ENCODE results near the gene SEMA3D. TPM values are rescaled to one million over a fixed set of nuclear protein-coding genes. Genes with fewer than 3 reads are reported as not detected.

SEMA3D gene
- total and polyA plus RNA-seq, 2 of the 13 experiments (the other 11 are each of a cell fraction or from before 2014, with no cell fraction given) = 0.07 TPM; not detected in 1

DNA sequence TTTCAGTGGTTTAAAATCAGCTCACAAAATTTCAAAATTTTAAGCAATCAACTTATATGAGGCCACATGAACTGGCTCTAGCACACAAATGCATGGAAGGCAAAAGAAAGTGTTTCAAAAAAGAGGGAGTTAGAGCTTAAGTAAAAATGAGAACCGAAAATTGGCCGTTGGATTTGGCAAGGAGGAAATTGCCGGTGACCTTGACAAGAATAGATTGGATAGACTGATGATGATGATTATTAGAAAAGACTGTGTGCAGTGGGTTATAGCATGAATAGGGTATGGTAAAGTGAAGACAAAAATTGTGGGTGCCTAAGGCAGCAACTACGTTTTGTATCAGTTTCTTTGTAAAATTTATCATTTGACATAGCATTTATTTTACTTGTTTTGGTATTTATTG is 175.7 kb downstream of the SEMA3D start:
- Histone ChIP-seq H3K27me3 (ENCODE audit: control insufficient read depth in 1 of 2, insufficient read depth in 2 of 2, low read length in 2 of 2) (no peaks in the 10 kb centered on the region), H3K27ac (ENCODE audit: extremely low read length, insufficient read depth, low read length) (no peak overlapping the region), H3K9me3 (ENCODE audit: low read length) (no peaks in the 10 kb centered on the region), H3K4me2 (ENCODE audit: low read depth, low read length) (no peak overlapping the region), H3K4me3 (replicated peaks in 1 of 3; ENCODE audit: insufficient read depth in 1 of 3, low read depth in 2 of 3, low read length in 3 of 3) (no peak overlapping the region), H2AFZ (ENCODE audit: low read length) (no peak overlapping the region), H4K20me1 (ENCODE audit: insufficient read depth, low read length) (no peaks in the 10 kb centered on the region; the same call in 1 of the 2 replicates), H3K79me2 (ENCODE audit: insufficient read depth, low read length) (no peaks in the 10 kb centered on the region), H3K9ac (ENCODE audit: insufficient read depth, low read depth, low read length) (no peak overlapping the region), H3K4me1 (ENCODE audit: insufficient read depth, low read length) (no peaks in the 10 kb centered on the region), H3K36me3 (replicated peaks in 1 of 2; ENCODE audit: control insufficient read depth in 1 of 2, insufficient read depth in 2 of 2, low read length in 2 of 2) (no peaks in the 10 kb centered on the region)
- intact Hi-C loops (cut with micrococcal nuclease; ENCODE audit: unreplicated experiment) = no loop called here
- BruUV-seq (replicated peaks) = no TSS peak
- WGBS (ENCODE audit: low lambda C conversion rate) = 5% methylated on average over 4 of the region's 4 CpGs
- DNase-seq (ENCODE audit: low spot score) = no peak
- in situ Hi-C loops (cut with HindIII; ENCODE audit: extremely low pct_ligation_motif_present, low pct_unique_long_range_greater_than_20kb) = loop anchor here (25.0 kb wide), 1 partner anchor 524 kb away; no protein-coding TSS in a partner anchor
- TF ChIP-seq, protein P1, sequence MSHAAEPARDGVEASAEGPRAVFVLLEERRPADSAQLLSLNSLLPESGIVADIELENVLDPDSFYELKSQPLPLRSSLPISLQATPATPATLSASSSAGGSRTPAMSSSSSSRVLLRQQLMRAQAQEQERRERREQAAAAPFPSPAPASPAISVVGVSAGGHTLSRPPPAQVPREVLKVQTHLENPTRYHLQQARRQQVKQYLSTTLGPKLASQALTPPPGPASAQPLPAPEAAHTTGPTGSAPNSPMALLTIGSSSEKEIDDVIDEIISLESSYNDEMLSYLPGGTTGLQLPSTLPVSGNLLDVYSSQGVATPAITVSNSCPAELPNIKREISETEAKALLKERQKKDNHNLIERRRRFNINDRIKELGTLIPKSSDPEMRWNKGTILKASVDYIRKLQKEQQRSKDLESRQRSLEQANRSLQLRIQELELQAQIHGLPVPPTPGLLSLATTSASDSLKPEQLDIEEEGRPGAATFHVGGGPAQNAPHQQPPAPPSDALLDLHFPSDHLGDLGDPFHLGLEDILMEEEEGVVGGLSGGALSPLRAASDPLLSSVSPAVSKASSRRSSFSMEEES (CRISPR knock-in tag; IDR thresholded peaks at IDR 0.05) = no peak
- TF ChIP-seq ZNF24 (IDR thresholded peaks at IDR 0.05) = no peak
- no peak for TF ChIP-seq HMG20B (CRISPR knock-in tag; conservative IDR thresholded peaks at IDR 0.05)
- no peak for TF ChIP-seq ZNF552 (CRISPR knock-in tag; IDR thresholded peaks at IDR 0.05; ENCODE audit: borderline replicate concordance)
- no peak for TF ChIP-seq SRY (CRISPR knock-in tag; IDR thresholded peaks at IDR 0.05)
- TF ChIP-seq NFATC3 (CRISPR knock-in tag; IDR thresholded peaks at IDR 0.05) = no peak
- TF ChIP-seq, protein P2, sequence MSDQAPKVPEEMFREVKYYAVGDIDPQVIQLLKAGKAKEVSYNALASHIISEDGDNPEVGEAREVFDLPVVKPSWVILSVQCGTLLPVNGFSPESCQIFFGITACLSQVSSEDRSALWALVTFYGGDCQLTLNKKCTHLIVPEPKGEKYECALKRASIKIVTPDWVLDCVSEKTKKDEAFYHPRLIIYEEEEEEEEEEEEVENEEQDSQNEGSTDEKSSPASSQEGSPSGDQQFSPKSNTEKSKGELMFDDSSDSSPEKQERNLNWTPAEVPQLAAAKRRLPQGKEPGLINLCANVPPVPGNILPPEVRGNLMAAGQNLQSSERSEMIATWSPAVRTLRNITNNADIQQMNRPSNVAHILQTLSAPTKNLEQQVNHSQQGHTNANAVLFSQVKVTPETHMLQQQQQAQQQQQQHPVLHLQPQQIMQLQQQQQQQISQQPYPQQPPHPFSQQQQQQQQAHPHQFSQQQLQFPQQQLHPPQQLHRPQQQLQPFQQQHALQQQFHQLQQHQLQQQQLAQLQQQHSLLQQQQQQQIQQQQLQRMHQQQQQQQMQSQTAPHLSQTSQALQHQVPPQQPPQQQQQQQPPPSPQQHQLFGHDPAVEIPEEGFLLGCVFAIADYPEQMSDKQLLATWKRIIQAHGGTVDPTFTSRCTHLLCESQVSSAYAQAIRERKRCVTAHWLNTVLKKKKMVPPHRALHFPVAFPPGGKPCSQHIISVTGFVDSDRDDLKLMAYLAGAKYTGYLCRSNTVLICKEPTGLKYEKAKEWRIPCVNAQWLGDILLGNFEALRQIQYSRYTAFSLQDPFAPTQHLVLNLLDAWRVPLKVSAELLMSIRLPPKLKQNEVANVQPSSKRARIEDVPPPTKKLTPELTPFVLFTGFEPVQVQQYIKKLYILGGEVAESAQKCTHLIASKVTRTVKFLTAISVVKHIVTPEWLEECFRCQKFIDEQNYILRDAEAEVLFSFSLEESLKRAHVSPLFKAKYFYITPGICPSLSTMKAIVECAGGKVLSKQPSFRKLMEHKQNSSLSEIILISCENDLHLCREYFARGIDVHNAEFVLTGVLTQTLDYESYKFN (CRISPR knock-in tag; conservative IDR thresholded peaks at IDR 0.05) = no peak
- no peak for TF ChIP-seq FOXO1 (CRISPR knock-in tag; IDR thresholded peaks at IDR 0.05)
- TF ChIP-seq ZNF33B (CRISPR knock-in tag; IDR thresholded peaks at IDR 0.05) = no peak
- no peak for TF ChIP-seq ZNF10 (CRISPR knock-in tag; IDR thresholded peaks at IDR 0.05; ENCODE audit: borderline replicate concordance, low read depth)
- TF ChIP-seq SPEN (CRISPR knock-in tag; IDR thresholded peaks at IDR 0.05; ENCODE audit: low read depth) = no peak
- TF ChIP-seq DPF2 (CRISPR knock-in tag; IDR thresholded peaks at IDR 0.05; ENCODE audit: borderline replicate concordance, low read depth) = no peak
- TF ChIP-seq, protein P3, sequence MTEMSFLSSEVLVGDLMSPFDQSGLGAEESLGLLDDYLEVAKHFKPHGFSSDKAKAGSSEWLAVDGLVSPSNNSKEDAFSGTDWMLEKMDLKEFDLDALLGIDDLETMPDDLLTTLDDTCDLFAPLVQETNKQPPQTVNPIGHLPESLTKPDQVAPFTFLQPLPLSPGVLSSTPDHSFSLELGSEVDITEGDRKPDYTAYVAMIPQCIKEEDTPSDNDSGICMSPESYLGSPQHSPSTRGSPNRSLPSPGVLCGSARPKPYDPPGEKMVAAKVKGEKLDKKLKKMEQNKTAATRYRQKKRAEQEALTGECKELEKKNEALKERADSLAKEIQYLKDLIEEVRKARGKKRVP (CRISPR knock-in tag; IDR thresholded peaks at IDR 0.05) = no peak
- TF ChIP-seq CC2D1A (CRISPR knock-in tag; IDR thresholded peaks at IDR 0.05) = no peak
- no peak for TF ChIP-seq MAFF (IDR thresholded peaks at IDR 0.05; ENCODE audit: low read depth, low read length)
- TF ChIP-seq ZNF335 (CRISPR knock-in tag; IDR thresholded peaks at IDR 0.05) = no peak
- TF ChIP-seq, protein P4, sequence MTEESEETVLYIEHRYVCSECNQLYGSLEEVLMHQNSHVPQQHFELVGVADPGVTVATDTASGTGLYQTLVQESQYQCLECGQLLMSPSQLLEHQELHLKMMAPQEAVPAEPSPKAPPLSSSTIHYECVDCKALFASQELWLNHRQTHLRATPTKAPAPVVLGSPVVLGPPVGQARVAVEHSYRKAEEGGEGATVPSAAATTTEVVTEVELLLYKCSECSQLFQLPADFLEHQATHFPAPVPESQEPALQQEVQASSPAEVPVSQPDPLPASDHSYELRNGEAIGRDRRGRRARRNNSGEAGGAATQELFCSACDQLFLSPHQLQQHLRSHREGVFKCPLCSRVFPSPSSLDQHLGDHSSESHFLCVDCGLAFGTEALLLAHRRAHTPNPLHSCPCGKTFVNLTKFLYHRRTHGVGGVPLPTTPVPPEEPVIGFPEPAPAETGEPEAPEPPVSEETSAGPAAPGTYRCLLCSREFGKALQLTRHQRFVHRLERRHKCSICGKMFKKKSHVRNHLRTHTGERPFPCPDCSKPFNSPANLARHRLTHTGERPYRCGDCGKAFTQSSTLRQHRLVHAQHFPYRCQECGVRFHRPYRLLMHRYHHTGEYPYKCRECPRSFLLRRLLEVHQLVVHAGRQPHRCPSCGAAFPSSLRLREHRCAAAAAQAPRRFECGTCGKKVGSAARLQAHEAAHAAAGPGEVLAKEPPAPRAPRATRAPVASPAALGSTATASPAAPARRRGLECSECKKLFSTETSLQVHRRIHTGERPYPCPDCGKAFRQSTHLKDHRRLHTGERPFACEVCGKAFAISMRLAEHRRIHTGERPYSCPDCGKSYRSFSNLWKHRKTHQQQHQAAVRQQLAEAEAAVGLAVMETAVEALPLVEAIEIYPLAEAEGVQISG (CRISPR knock-in tag; IDR thresholded peaks at IDR 0.05) = no peak
- POLR2A ChIA-PET = no interaction called here
- FAIRE-seq = no peak
- CTCF ChIA-PET (ENCODE audit: low intra/inter-chr PET ratio, low total read pairs) = no interaction called here
- ATAC-seq = no peak
